K562 (cell line): ENCODE data around the gene POLR3GL. TPM values are rescaled to one million over a fixed set of nuclear protein-coding genes. Genes with fewer than 3 reads are reported as not detected.

Experiments
- ATAC-seq: fragments of 200-7000 bp; cut with Tn5 transposase; 3 replicates; pipeline ENCODE4 v1.9.1; 2020; ENCODE audit warnings: moderate library complexity
- BruUV-seq: library from RNA; stranded (reverse); fragments of 400-500 nt; replicated peaks from 2 replicates; lab custom pipeline; 2021; lab: Mats Ljungman, UMichigan
- CTCF ChIA-PET: fragments of 300-600 bp; formaldehyde crosslinking; extraction: SDS; loops from one replicate; lab custom pipeline; 2021; ENCODE audit warnings: low intra/inter-chr PET ratio; lab: Yijun Ruan, JAX
- POLR2A ChIA-PET: fragments of 300-600, 350-650 bp; sonication (Branson Sonifier 250); formaldehyde crosslinking; extraction: SDS; loops from one replicate; lab custom pipeline; 2021; ENCODE audit warnings: antibody characterized with exemption, inconsistent platforms; lab: Yijun Ruan, JAX
- DNase-seq, 4 experiments: peaks; one replicate each; pipeline versions ENCODE4 v3.0.0 to v3.0.0-alpha.2; 2011 to 2018; ENCODE audit warnings: low spot score in 3 of 4, mixed read lengths in 3 of 4; ENCODE audit errors: extremely low read depth in 1 of 4
- FAIRE-seq: peaks from 2 replicates; lab custom pipeline; 2011; peaks lifted over from hg19 to GRCh38; lab: Jason Lieb, UNC
- H2AFZ ChIP-seq: 2 replicates; pipeline ENCODE4 v1.6.0; 2011; ENCODE audit warnings: low read depth, low read length, control low read depth, inconsistent platforms
- H3K27ac ChIP-seq: fragments of 200-600 bp; 3 replicates; pipeline ENCODE4 v1.8.0; 2011; ENCODE audit warnings: low read depth, mild to moderate bottlenecking, control low read depth, inconsistent platforms, low read length, moderate library complexity, mixed read lengths; ENCODE audit errors: extremely low read depth
- H3K27me3 ChIP-seq, 2 experiments: fragments of 300-600 bp in 1 of 2; 2 replicates in 1 of 2; 3 replicates in 1 of 2; pipeline versions ENCODE4 v1.6.0 to v1.8.0; 2011; ENCODE audit warnings: inconsistent platforms in 2 of 2, low read length in 2 of 2, mild to moderate bottlenecking in 1 of 2, mixed read lengths in 1 of 2, moderate library complexity in 1 of 2; ENCODE audit not compliant: control insufficient read depth in 2 of 2, insufficient read depth in 2 of 2
- H3K36me3 ChIP-seq: fragments of 300-600 bp; 3 replicates; pipeline ENCODE4 v1.8.0; 2011; ENCODE audit warnings: mild to moderate bottlenecking, low read length, inconsistent platforms; ENCODE audit not compliant: control insufficient read depth, insufficient read depth
- H3K4me1 ChIP-seq, 2 experiments: fragments of 200-600 bp in 1 of 2; replicated peaks in 1 of 2; 2 replicates in 1 of 2; 3 replicates in 1 of 2; pipeline versions ENCODE4 v1.5.1 to v1.8.0; 2011; ENCODE audit warnings: inconsistent platforms in 2 of 2, low read length in 2 of 2, mild to moderate bottlenecking in 1 of 2, mixed read lengths in 1 of 2, moderate library complexity in 1 of 2; ENCODE audit not compliant: control insufficient read depth in 2 of 2, insufficient read depth in 2 of 2
- H3K4me2 ChIP-seq: 2 replicates; pipeline ENCODE4 v1.6.1; 2011; ENCODE audit warnings: low read length, control low read depth, inconsistent platforms, mixed read lengths; ENCODE audit not compliant: insufficient read depth
- H3K4me3 ChIP-seq: fragments of 200-600 bp; sonication (generic), shearing (Covaris generic); 2 replicates; pipeline ENCODE4 v1.5.1; 2016; ENCODE audit warnings: control low read depth, inconsistent platforms
- H3K79me2 ChIP-seq: fragments of 200-600 bp; 3 replicates; pipeline ENCODE4 v1.8.0; 2011; ENCODE audit warnings: low read length, inconsistent platforms; ENCODE audit not compliant: control insufficient read depth, insufficient read depth
- H3K9ac ChIP-seq, 2 experiments: 2 replicates each; pipeline versions ENCODE4 v1.6.0 to v1.6.1; 2011; ENCODE audit warnings: low read depth in 2 of 2, low read length in 2 of 2, control low read depth in 1 of 2, inconsistent platforms in 1 of 2, mild to moderate bottlenecking in 1 of 2, mixed read lengths in 1 of 2; ENCODE audit not compliant: insufficient read depth in 1 of 2
- H3K9me1 ChIP-seq: one replicate; pipeline ENCODE4 v1.6.0; 2011; ENCODE audit warnings: inconsistent platforms, mild to moderate bottlenecking, low read length, moderate library complexity; ENCODE audit not compliant: control insufficient read depth, insufficient read depth
- H3K9me3 ChIP-seq: replicated peaks from 2 replicates; pipeline ENCODE4 v1.5.1; 2011; ENCODE audit warnings: low read depth, low read length, inconsistent platforms; ENCODE audit not compliant: control insufficient read depth, insufficient read depth
- H4K20me1 ChIP-seq: replicated peaks from 2 replicates; pipeline ENCODE4 v1.6.1; 2011; ENCODE audit warnings: low read length, inconsistent platforms, mixed read lengths; ENCODE audit not compliant: control insufficient read depth, insufficient read depth
- ARNT ChIP-seq, 2 experiments: fragments of 450-650 bp; IDR thresholded peaks; 2 replicates each; pipeline ENCODE4 v1.6.1; 2016; ENCODE audit warnings: mild to moderate bottlenecking in 1 of 2
- CBX1 ChIP-seq: sonication (generic); IDR thresholded peaks from 2 replicates; pipeline ENCODE4 v1.6.1; 2016; ENCODE audit warnings: antibody characterized with exemption, low read depth, mild to moderate bottlenecking
- NCOA1 ChIP-seq: fragments of 450-650 bp; IDR thresholded peaks from 2 replicates; pipeline ENCODE4 v1.6.1; 2016; ENCODE audit warnings: low read depth
- OTX1 ChIP-seq: fragments of 450-650 bp; formaldehyde crosslinking; IDR thresholded peaks from 2 replicates; pipeline ENCODE4 v1.4.0; 2022; ENCODE audit warnings: mild to moderate bottlenecking
- SMARCB1 ChIP-seq: IDR thresholded peaks from 2 replicates; pipeline ENCODE4 v1.6.1; 2011; ENCODE audit warnings: improper control_type of control experiment, low read depth; ENCODE audit not compliant: insufficient read length
- XRCC5 ChIP-seq: fragments of 200-400 bp; formaldehyde crosslinking; IDR thresholded peaks from 2 replicates; pipeline ENCODE4 v1.6.1; 2017; ENCODE audit warnings: low read depth, mild to moderate bottlenecking, low read length
- ZC3H8 ChIP-seq: fragments of 450-650 bp; IDR thresholded peaks from 2 replicates; pipeline ENCODE4 v1.6.1; 2017
- ZNF134 ChIP-seq: fragments of 250-450 bp; sonication (Bioruptor Pico); conservative IDR thresholded peaks from 2 replicates; pipeline ENCODE4 v1.4.0; 2020
- ZSCAN32 ChIP-seq: fragments of 450-650 bp; formaldehyde crosslinking; IDR thresholded peaks from 2 replicates; pipeline ENCODE4 v1.4.0; 2020; ENCODE audit warnings: mild to moderate bottlenecking, moderate library complexity
- WGBS: fragments of 100-300 bp; shearing (Covaris generic); methylation state at CpG from one replicate; pipeline ENCODE4 v1.1.6; 2016; ENCODE audit warnings: low coverage, mixed read lengths; ENCODE audit not compliant: insufficient coverage; ENCODE audit errors: missing lambda C conversion rate; 5-methylcytosine and 5-hydroxymethylcytosine counted together
- in situ Hi-C: fragments of 300-500 bp; cut with MboI; formaldehyde crosslinking; loops from 4 replicates; pipeline ENCODE4 v1.15.0; 2018; ENCODE audit warnings: inconsistent platforms, mixed read lengths
- intact Hi-C: fragments of 100-400 bp; cut with micrococcal nuclease; formaldehyde crosslinking; loops from 2 replicates; pipeline ENCODE4 v1.14.2; 2022
- polyA plus RNA-seq, 8 experiments: library from polyadenylated mRNA; depleted of rRNA in 4 of 8; stranded (reverse) in 5 of 8; unstranded in 3 of 8; fragments of >200 nt; fragmentation: Nextera tagmentation in 2 of 8; fragmentation: Illumina TruSeq in 1 of 8; extraction: Ambion mirVana in 2 of 8; extraction: Trizol in 1 of 8; gene quantifications; 2 replicates each; pipeline versions ENCODE4 v1.2.1 to v1.2.3, GENCODE V29; 2011 to 2014; ENCODE audit warnings: inconsistent platforms in 1 of 8, missing spikeins in 1 of 8
- total RNA-seq, 7 experiments: library from RNA; depleted of rRNA in 6 of 7; stranded (reverse); fragments of >200 nt in 6 of 7; fragmentation: Illumina TruSeq in 2 of 7; extraction: Trizol in 2 of 7; gene quantifications; 2 replicates each; pipeline versions ENCODE4 v1.2.1 to v1.2.3, GENCODE V29; 2011 to 2021; ENCODE audit warnings: low replicate concordance in 1 of 7
- TF ChIP-seq, protein P1 (sequence below): sonication (generic); formaldehyde crosslinking; IDR thresholded peaks from 2 replicates; pipeline ENCODE4 v1.8.0; 2022; ENCODE audit warnings: mild to moderate bottlenecking, missing genetic modification reagents
- TF ChIP-seq, protein P2 (sequence below), 3 experiments: IDR thresholded peaks in 2 of 3; conservative IDR thresholded peaks in 1 of 3; 2 replicates each; pipeline ENCODE4 v1.5.1; 2011 to 2012; ENCODE audit warnings: low read length in 3 of 3, mild to moderate bottlenecking in 3 of 3, control low read depth in 2 of 3, improper control_type of control experiment in 1 of 3, inconsistent platforms in 1 of 3, low read depth in 1 of 3, mixed read lengths in 1 of 3, moderate library complexity in 1 of 3; ENCODE audit not compliant: insufficient read depth in 2 of 3
- TF ChIP-seq, protein P3 (sequence below), 3 experiments: fragments of 200-800 bp in 1 of 3; fragments of 250-450 bp in 1 of 3; fragments of 450-650 bp in 1 of 3; sonication (Bioruptor Pico) in 1 of 3; sonication (Bioruptor generic) in 1 of 3; formaldehyde crosslinking in 1 of 3; IDR thresholded peaks; 2 replicates each; pipeline versions ENCODE4 v1.6.1 to v1.8.0; 2016 to 2022; ENCODE audit warnings: mild to moderate bottlenecking in 2 of 3, missing genetic modification characterization in 2 of 3, missing compliant biosample characterization in 1 of 3, moderate library complexity in 1 of 3

The POLR3GL gene
- total and polyA plus RNA-seq, 9 of the 15 experiments (the other 6 are each of a cell fraction or from before 2014, with no cell fraction given): 14.6 to 48.4 (median 38.2) TPM

DNA sequence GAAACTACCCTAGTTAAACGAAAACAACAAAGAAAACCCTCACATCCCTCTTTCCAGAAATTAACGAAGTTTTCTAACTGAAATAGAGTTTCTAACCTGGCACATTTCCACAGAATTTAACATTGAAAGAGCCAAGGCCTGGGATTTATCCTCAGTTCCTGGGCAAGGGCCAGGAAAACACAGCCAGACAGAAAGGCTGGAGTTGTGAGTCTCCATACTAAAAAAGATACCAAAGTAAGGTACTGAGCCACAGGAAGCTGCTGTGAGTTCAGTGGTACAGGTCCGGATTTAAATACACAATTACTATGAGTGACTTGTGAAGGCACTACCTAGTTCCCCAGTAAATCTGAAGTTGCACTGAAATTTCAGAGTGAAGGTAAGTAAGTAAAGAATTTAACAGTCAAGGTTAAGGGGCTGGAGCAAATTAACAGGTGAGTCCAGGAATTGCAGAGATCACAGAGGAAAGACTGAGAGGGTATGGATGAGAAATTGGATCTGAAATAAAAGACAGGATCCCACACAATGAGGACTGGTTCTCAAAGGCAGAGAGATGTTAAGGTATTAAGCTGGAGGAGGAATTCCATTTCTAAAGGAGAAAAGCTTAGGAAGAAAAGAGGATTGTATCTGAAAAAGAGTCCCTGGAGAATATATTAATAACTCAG lies 7.6 kb upstream of the POLR3GL start:
- in situ Hi-C loops: no loop called here
- Histone ChIP-seq H3K36me3 (no peaks in the 10 kb centered on the region), H3K79me2 (peaks cover 29% of the 10 kb centered on the region), H3K27me3 (no peaks in the 10 kb centered on the region), H3K4me2 (peak overlapping the region; percentile 91), H3K9me3 (no peaks in the 10 kb centered on the region), H3K4me1 (peaks cover 20 to 23% of the 10 kb centered on the region in 2 experiments; a peak in 4 of 5 replicates), H3K4me3 (peak overlapping the region; percentile 79), H4K20me1 (no peaks in the 10 kb centered on the region), H3K27ac (peak overlapping the region; percentile 74), H3K9ac (peak overlapping the region; percentile 70 to 98), H3K9me1 (no peaks in the 10 kb centered on the region), H2AFZ (peak overlapping the region; percentile 92)
- DNase-seq: no peak
- CTCF ChIA-PET: no interaction called here
- FAIRE-seq: no peak
- BruUV-seq: TSS peak; percentile 51
- intact Hi-C loops: loop anchor here (2.0 kb wide), 1 partner anchor 24 kb away; no protein-coding TSS in a partner anchor
- WGBS: 0% methylated on average over 3 of the region's 3 CpGs
- POLR2A ChIA-PET: interaction anchor here (0.6 to 2.7 kb wide), 8 partner anchors 13 to 95 kb away, joined by 3 to 18 read pairs (median 8); partner anchors contain the start of gene RBM8A
- no peak for ATAC-seq
- TF ChIP-seq XRCC5 (no peak), OTX1 (0 out of 2 replicates have a peak, but pooled peaks have one; percentile 51), SMARCB1 (no peak), ZC3H8 (no peak), ARNT (IDR thresholded peaks at IDR 0.05) (0 out of 4 replicates have a peak, but pooled peaks of 1 of the 2 experiments have one; percentile 52), ZSCAN32 (no peak), ZNF134 (CRISPR knock-in tag) (no peak), NCOA1 (no peak), CBX1 (no peak)
- TF ChIP-seq, protein P1, sequence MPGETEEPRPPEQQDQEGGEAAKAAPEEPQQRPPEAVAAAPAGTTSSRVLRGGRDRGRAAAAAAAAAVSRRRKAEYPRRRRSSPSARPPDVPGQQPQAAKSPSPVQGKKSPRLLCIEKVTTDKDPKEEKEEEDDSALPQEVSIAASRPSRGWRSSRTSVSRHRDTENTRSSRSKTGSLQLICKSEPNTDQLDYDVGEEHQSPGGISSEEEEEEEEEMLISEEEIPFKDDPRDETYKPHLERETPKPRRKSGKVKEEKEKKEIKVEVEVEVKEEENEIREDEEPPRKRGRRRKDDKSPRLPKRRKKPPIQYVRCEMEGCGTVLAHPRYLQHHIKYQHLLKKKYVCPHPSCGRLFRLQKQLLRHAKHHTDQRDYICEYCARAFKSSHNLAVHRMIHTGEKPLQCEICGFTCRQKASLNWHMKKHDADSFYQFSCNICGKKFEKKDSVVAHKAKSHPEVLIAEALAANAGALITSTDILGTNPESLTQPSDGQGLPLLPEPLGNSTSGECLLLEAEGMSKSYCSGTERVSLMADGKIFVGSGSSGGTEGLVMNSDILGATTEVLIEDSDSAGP (CRISPR knock-in tag): no peak
- TF ChIP-seq, protein P2, sequence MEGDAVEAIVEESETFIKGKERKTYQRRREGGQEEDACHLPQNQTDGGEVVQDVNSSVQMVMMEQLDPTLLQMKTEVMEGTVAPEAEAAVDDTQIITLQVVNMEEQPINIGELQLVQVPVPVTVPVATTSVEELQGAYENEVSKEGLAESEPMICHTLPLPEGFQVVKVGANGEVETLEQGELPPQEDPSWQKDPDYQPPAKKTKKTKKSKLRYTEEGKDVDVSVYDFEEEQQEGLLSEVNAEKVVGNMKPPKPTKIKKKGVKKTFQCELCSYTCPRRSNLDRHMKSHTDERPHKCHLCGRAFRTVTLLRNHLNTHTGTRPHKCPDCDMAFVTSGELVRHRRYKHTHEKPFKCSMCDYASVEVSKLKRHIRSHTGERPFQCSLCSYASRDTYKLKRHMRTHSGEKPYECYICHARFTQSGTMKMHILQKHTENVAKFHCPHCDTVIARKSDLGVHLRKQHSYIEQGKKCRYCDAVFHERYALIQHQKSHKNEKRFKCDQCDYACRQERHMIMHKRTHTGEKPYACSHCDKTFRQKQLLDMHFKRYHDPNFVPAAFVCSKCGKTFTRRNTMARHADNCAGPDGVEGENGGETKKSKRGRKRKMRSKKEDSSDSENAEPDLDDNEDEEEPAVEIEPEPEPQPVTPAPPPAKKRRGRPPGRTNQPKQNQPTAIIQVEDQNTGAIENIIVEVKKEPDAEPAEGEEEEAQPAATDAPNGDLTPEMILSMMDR (IDR thresholded peaks at IDR 0.05 in 2 of 3, conservative IDR thresholded peaks at IDR 0.05 in 1 of 3; ENCODE audit: insufficient read depth in 2 of 3, low read depth in 1 of 3, low read length in 3 of 3): no peak
- TF ChIP-seq, protein P3, sequence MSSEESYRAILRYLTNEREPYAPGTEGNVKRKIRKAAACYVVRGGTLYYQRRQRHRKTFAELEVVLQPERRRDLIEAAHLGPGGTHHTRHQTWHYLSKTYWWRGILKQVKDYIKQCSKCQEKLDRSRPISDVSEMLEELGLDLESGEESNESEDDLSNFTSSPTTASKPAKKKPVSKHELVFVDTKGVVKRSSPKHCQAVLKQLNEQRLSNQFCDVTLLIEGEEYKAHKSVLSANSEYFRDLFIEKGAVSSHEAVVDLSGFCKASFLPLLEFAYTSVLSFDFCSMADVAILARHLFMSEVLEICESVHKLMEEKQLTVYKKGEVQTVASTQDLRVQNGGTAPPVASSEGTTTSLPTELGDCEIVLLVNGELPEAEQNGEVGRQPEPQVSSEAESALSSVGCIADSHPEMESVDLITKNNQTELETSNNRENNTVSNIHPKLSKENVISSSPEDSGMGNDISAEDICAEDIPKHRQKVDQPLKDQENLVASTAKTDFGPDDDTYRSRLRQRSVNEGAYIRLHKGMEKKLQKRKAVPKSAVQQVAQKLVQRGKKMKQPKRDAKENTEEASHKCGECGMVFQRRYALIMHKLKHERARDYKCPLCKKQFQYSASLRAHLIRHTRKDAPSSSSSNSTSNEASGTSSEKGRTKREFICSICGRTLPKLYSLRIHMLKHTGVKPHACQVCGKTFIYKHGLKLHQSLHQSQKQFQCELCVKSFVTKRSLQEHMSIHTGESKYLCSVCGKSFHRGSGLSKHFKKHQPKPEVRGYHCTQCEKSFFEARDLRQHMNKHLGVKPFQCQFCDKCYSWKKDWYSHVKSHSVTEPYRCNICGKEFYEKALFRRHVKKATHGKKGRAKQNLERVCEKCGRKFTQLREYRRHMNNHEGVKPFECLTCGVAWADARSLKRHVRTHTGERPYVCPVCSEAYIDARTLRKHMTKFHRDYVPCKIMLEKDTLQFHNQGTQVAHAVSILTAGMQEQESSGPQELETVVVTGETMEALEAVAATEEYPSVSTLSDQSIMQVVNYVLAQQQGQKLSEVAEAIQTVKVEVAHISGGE (CRISPR knock-in tag; IDR thresholded peaks at IDR 0.05): peak in 1 of 3 experiments; percentile 28; a peak in 1 of 6 replicates
